GM12875 (cell line): ENCODE measurements around the gene POC1A.
"Not testable (repeated sequence)": the region's sequence is repeated elsewhere in the genome, so short reads cannot be mapped to it uniquely, and the experiment has no call there.

Experiments used
- H3K4me3 ChIP-seq: one replicate; pipeline ENCODE4 v1.5.1; 2011; ENCODE audit warnings: low read depth, low read length, control low read depth
- CTCF ChIP-seq: IDR thresholded peaks from 2 replicates; pipeline ENCODE4 v1.5.1; 2011; ENCODE audit warnings: low read depth, mild to moderate bottlenecking, control low read depth, inconsistent platforms, low read length, moderate library complexity, borderline replicate concordance; ENCODE audit not compliant: insufficient read depth

The POC1A gene

DNA sequence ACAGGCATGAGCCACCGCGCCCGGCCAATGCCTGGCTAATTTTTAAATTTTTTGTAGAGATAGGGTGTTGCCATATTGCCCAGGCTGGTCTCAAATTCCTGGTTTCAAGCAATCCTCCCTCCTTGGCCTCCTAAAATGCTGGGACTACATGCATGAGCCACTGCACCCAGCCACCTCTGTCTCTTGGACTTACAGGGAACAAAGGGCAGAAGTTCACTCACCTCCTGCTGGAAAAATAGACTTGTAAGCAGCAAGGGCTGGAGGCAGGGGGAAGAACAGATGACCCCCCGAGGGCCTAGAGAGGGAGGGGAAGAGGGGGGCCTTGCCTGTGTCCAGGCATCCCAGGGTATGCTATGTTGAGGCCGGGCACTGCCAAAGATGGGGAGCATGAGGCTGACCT lies 120.0 kb downstream of the POC1A start:
- TF ChIP-seq CTCF = no peak
- H3K4me3 ChIP-seq = no peak overlapping the region

DNA sequence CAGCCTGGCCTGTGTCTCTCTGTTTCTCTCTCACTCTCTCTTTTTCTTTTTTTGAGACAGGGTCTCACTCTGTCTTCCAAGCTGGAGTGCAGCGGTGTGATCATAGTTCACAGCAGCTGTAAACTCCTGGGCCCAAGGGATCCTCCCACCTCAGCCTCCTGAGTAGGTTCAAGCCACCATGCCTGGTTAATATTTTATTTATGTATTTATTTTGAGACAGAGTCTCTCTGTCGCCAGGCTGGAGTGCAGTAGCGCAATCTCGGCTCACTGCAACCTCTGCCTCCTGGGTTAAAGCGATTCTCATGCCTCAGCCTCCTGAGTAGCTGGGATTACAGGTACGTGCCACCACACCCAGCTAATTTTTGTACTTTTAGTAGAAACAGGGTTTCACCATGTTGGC lies 120.5 kb downstream of the POC1A start:
- not testable (repeated sequence) for H3K4me3 ChIP-seq

DNA sequence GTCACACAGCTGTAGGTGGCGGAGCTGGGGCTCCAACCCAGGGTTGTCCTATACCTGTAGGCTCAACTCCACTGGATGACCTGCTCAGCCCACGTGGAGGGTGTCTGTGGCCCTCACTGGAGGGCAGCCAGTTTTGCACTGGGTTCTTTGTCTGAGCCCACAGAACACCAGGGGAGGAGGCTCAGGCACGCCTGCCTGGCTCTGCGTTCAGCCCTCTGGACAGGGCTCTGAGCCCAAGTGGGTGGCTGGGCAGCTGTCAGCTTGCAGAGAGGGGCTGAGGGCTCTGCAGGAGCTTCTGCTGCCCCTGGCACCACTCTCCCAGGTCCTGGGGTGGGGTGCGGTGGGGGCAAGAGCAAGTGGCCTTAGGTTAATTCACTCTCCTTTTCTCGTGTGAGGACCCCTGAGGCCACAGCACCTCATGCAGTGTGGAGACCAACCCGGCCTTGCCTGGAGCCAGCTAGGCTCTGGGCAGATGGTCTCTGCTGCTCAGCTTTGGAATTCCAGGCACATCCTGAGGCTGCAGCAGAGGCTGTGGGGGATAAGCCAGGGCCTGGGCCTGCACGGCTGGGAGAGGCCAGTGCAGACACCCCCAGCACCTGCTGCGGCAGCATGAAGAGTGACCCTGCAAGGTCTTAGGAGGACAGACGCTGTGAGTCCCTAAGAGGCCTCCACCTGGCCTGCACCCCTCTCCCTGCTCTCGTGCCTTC lies 121.4 kb downstream of the POC1A start:
- no peak overlapping the region for H3K4me3 ChIP-seq
- no peak for TF ChIP-seq CTCF

DNA sequence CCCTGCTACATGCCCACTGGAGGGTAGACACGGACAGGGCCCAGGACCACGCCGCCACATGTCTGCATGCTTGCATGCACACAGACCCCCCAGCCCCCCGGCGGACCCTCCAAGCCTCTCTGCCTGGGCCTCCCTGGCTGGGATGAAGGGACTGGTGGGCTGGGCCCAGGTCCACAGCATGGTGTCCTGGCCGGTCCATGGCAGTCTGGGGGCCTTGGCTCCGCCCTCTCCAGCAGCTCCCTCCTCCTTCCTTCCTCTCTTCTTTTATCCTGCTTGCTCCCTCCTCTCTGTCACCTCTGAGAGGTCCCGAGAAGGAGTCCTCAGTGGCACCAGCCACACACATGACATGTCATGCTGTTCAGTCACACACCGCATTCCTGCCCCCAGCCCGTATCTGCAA lies 122.3 kb downstream of the POC1A start:
- no peak for TF ChIP-seq CTCF
- no peak overlapping the region for H3K4me3 ChIP-seq

- TF ChIP-seq CTCF = no peak
- H3K4me3 ChIP-seq = no peak overlapping the region
These were observed 123.4 kb downstream of the POC1A start for GRCh38 chr3:52030714-52031310.

DNA sequence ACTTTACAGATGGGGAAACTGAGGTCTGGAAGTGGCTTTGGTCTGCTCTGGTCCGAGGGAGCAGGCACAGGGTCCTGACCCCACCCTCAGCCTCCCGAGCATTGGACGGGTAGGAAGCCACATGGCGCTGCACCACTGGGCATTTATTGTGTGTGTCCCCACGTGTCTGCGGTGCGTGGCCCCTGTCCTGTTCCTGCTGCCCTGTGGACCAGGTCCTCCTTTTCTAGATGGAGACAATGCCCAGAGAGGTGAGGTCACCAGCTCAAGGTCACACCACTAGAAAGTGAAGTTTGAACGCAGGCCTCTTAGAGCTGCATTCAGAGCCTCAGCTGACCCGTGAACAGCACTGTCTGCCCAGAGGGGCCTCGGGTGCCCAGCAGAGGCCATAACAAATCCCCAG lies 124.7 kb downstream of the POC1A start:
- no peak overlapping the region for H3K4me3 ChIP-seq
- no peak for TF ChIP-seq CTCF

GRCh38 chr3:52029053-52029452 lies 125.2 kb downstream of the POC1A start:
- no peak for TF ChIP-seq CTCF
- no peak overlapping the region for H3K4me3 ChIP-seq
